Stomach (tissue), 4 donors: Measurements from ENCODE around the gene MAEA.

Source experiments
- CTCF ChIP-seq, 7 experiments: fragments of 450-650 bp in 4 of 7; fragments of 200-600 bp in 3 of 7; sonication (generic) in 3 of 7; IDR thresholded peaks; one replicate each; pipeline ENCODE4 v1.5.1; 2016 to 2019; ENCODE audit warnings: antibody characterized with exemption in 7 of 7, control low read depth in 2 of 7, mild to moderate bottlenecking in 1 of 7
- EP300 ChIP-seq: sonication (generic); formaldehyde crosslinking; IDR thresholded peaks from one replicate; pipeline ENCODE4 v1.6.1; 2017; ENCODE audit warnings: antibody characterized with exemption
- POLR2A ChIP-seq, 4 donors: fragments of 450-650 bp; IDR thresholded peaks; one replicate each; pipeline ENCODE4 v1.6.1; 2016; ENCODE audit warnings: antibody characterized with exemption in 4 of 4, control low read depth in 2 of 4, mild to moderate bottlenecking in 1 of 4, moderate library complexity in 1 of 4
- POLR2AphosphoS5 ChIP-seq, 3 donors: sonication (generic); formaldehyde crosslinking; IDR thresholded peaks; one replicate each; pipeline ENCODE4 v1.6.1; 2016; ENCODE audit warnings: antibody characterized with exemption in 3 of 3

DNA sequence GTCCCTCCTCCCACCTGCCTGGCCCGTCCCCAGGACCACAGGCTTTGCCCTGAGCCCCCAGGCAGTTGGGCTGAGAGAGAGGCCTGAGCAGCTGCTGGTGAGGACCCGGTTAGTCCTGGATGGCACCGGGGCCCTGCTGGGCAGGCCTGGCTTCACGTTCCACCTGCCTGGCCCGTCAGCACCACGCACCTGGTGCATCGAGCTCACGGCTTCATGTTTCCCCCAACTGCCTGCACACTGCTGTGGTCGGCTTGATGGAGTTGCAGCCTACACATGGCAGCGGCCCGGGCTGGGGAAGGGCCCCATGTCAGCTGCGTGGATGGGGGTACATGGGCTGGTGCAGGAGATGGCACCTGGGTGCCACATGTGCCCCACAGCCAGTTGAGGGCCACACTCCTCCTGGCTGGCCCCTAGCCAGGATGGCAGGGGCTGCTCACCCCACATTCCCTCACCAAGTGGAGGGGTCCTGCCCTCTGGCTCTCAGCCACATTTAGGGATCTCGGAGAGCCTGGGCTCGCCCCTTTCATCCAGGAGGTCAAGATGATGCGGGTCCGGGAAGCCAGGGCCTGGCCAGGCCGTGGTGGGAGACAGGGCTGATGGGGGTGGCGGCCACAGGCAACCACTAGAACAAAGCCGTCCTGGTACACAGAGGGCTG, 88.0 kb downstream of the MAEA start:
- no peak for TF ChIP-seq CTCF (IDR thresholded peaks at IDR 0.05)
- TF ChIP-seq EP300, result no peak
- no peak for TF ChIP-seq POLR2A (IDR thresholded peaks at IDR 0.05)
- no peak for TF ChIP-seq POLR2AphosphoS5 (IDR thresholded peaks at IDR 0.05)
